ENCODE data around the gene MATN1.

Gene MATN1

DNA sequence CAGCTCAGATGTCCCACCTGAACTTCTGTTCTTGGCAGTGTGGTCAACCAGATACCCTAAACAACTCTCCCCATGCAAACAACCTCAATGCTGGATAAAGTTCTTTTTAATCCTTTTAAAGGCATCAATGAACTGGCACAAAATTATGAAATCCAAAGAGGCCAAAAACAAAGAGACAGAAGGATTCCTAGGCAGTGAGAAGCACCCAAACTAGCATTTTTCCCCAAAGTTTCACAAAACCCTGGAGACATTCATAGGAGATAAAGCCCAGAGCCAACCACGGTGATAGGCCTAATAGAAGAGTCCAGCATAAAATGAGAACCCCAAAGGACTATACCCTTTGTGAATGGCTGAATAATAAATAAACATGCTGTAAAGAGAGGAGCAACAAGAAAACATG lies 50.7 kb downstream of the MATN1 start:
- H3K4me3 ChIP-seq (ENCODE audit: low read length) = no peak overlapping the region
- no peak overlapping the region for H3K9ac ChIP-seq (ENCODE audit: low read depth, low read length)
- no peak overlapping the region for H3K27ac ChIP-seq (ENCODE audit: low read depth, low read length)
- peaks cover 4% of the 10 kb centered on the region; the same call in 1 of the 2 replicates for H3K4me1 ChIP-seq (ENCODE audit: insufficient read depth, low read length)
- no peaks in the 10 kb centered on the region for H3K27me3 ChIP-seq (ENCODE audit: insufficient read depth, low read length)
- 100% methylated on average over 1 of the region's 1 CpG for WGBS
- no peaks in the 10 kb centered on the region for H3K36me3 ChIP-seq (ENCODE audit: insufficient read depth, low read length)
- peaks cover 9% of the 10 kb centered on the region; the same call in 1 of the 2 replicates for H3K9me3 ChIP-seq (ENCODE audit: insufficient read depth, low read depth, low read length)

- WGBS = 83% methylated on average over 9 of the region's 9 CpGs
- no peak overlapping the region for H3K4me3 ChIP-seq (ENCODE audit: low read length)
- H3K36me3 ChIP-seq (ENCODE audit: insufficient read depth, low read length) = no peaks in the 10 kb centered on the region
- H3K4me1 ChIP-seq (ENCODE audit: insufficient read depth, low read length) = peaks cover 4% of the 10 kb centered on the region; the same call in 1 of the 2 replicates
- H3K9me3 ChIP-seq (ENCODE audit: insufficient read depth, low read depth, low read length) = peaks cover 9% of the 10 kb centered on the region; the same call in 1 of the 2 replicates
- H3K27me3 ChIP-seq (ENCODE audit: insufficient read depth, low read length) = no peaks in the 10 kb centered on the region
- H3K27ac ChIP-seq (ENCODE audit: low read depth, low read length) = no peak overlapping the region
- no peak overlapping the region for H3K9ac ChIP-seq (ENCODE audit: low read depth, low read length)
Measured at GRCh38 chr1:30670240-30671060, 52.9 kb downstream of the MATN1 start.

GRCh38 chr1:30668546-30669327 lies 54.6 kb downstream of the MATN1 start:
- H3K9ac ChIP-seq (ENCODE audit: low read depth, low read length) = no peak overlapping the region
- no peak overlapping the region for H3K27ac ChIP-seq (ENCODE audit: low read depth, low read length)
- no peaks in the 10 kb centered on the region for H3K36me3 ChIP-seq (ENCODE audit: insufficient read depth, low read length)
- H3K9me3 ChIP-seq (ENCODE audit: insufficient read depth, low read depth, low read length) = peaks cover 5% of the 10 kb centered on the region; the same call in 1 of the 2 replicates
- 90% methylated on average over 6 of the region's 6 CpGs for WGBS
- H3K27me3 ChIP-seq (ENCODE audit: insufficient read depth, low read length) = no peaks in the 10 kb centered on the region
- H3K4me1 ChIP-seq (ENCODE audit: insufficient read depth, low read length) = peaks cover 4% of the 10 kb centered on the region; the same call in 1 of the 2 replicates
- no peak overlapping the region for H3K4me3 ChIP-seq (ENCODE audit: low read length)

DNA sequence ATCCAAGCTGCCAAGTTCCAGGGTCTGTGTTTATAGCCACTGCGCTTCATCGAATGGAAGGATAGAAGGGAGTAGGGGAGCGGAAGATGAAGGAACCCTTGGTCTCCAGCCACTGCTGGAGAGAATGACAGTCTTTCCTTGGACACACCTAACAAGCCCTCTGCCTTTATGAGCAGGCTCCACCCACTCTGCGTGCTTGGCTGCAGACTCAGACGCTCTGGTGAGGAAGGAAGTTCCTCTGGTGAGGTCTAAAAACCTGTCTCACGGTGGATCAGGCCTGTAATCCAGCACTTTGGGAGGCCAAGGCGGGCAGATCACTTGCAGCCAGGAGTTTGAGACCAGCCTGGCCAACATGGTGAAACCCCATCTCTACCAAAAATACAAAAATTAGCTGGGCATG lies 55.4 kb downstream of the MATN1 start:
- H3K27ac ChIP-seq (ENCODE audit: low read depth, low read length) = no peak overlapping the region
- H3K4me1 ChIP-seq (ENCODE audit: insufficient read depth, low read length) = peaks cover 5% of the 10 kb centered on the region
- H3K27me3 ChIP-seq (ENCODE audit: insufficient read depth, low read length) = no peaks in the 10 kb centered on the region
- H3K4me3 ChIP-seq (ENCODE audit: low read length) = no peak overlapping the region
- no peak overlapping the region for H3K9ac ChIP-seq (ENCODE audit: low read depth, low read length)
- WGBS = 77% methylated on average over 7 of the region's 7 CpGs
- H3K36me3 ChIP-seq (ENCODE audit: insufficient read depth, low read length) = no peaks in the 10 kb centered on the region
- H3K9me3 ChIP-seq (ENCODE audit: insufficient read depth, low read depth, low read length) = no peaks in the 10 kb centered on the region

DNA sequence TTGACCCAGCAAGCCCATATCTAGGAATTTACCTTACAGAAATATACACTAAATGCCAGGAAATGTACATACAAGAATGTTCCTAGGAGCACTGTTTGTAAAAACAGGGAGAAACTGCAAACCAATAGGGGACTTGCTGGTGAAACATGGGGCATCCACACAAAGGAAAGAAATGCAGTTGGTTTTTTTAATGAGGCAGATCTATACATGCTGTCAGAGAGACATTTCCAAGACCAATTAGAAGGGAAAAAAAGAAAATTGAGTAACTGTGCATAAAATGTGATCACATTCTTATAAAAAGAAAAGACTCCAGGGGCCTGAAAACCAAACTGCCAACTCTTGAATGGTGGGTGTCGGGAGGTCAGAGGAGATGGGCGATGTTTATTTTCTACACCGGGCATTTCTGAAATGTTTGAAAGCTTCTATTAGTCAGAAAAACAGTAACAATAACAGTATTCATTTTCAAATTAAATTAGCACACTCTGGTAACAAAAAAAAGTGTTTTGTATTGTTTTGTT lies 56.6 kb downstream of the MATN1 start:
- H3K36me3 ChIP-seq (ENCODE audit: insufficient read depth, low read length) = no peaks in the 10 kb centered on the region
- H3K27me3 ChIP-seq (ENCODE audit: insufficient read depth, low read length) = no peaks in the 10 kb centered on the region
- H3K9ac ChIP-seq (ENCODE audit: low read depth, low read length) = no peak overlapping the region
- H3K4me3 ChIP-seq (ENCODE audit: low read length) = no peak overlapping the region
- peaks cover 11% of the 10 kb centered on the region for H3K4me1 ChIP-seq (ENCODE audit: insufficient read depth, low read length)
- no peak overlapping the region for H3K27ac ChIP-seq (ENCODE audit: low read depth, low read length)
- H3K9me3 ChIP-seq (ENCODE audit: insufficient read depth, low read depth, low read length) = no peaks in the 10 kb centered on the region
- WGBS = 95% methylated on average over 3 of the region's 3 CpGs

DNA sequence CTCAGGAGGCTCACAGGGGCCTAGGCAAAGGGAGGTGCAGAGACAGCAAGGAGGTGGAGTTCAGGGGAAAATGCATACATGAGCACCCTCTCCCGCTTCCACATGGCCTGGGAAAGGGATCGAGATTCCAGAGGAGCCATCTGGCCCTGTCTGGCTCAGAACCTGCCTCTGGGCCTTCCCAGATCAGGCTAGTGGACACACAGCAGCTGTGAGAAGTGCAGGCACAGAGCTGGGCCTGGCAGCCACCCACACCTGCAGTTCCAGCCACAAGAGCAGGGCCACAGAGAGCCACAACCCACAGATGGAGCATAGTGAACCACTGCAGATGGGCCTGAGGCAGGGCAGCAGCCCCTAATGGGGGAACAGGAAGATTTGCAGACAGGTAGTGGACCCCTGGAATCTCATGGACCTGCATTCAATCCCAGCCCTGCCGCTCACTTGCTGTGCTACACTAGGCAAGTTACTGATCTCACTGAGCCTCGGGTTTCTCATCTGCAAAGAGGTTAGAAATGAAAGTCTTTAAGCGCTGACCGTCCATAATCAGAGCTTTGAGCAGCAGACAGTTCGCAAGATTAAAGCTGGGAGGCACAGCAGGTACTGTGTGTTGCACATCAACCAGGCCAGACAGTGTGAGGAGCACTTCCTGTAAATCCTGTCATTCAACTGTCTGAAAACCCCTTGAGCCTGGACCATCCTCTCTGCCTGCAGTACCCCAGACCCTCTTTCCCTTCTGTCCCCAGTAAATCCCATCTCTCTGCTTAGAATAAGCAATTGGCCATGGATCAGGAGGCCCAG lies 58.0 kb downstream of the MATN1 start:
- Histone ChIP-seq H3K9me3 (ENCODE audit: insufficient read depth, low read depth, low read length) (no peaks in the 10 kb centered on the region), H3K36me3 (ENCODE audit: insufficient read depth, low read length) (no peaks in the 10 kb centered on the region), H3K27ac (ENCODE audit: low read depth, low read length) (no peak overlapping the region), H3K4me1 (ENCODE audit: insufficient read depth, low read length) (peaks cover 11% of the 10 kb centered on the region), H3K9ac (ENCODE audit: low read depth, low read length) (no peak overlapping the region), H3K4me3 (ENCODE audit: low read length) (no peak overlapping the region), H3K27me3 (ENCODE audit: insufficient read depth, low read length) (no peaks in the 10 kb centered on the region)
- WGBS = 94% methylated on average over 7 of the region's 7 CpGs

GRCh38 chr1:30664103-30664755 lies 59.2 kb downstream of the MATN1 start:
- no peak overlapping the region for H3K27ac ChIP-seq (ENCODE audit: low read depth, low read length)
- H3K27me3 ChIP-seq (ENCODE audit: insufficient read depth, low read length) = no peaks in the 10 kb centered on the region
- peaks cover 11% of the 10 kb centered on the region for H3K4me1 ChIP-seq (ENCODE audit: insufficient read depth, low read length)
- 95% methylated on average over 17 of the region's 17 CpGs for WGBS
- H3K9ac ChIP-seq (ENCODE audit: low read depth, low read length) = no peak overlapping the region
- no peaks in the 10 kb centered on the region for H3K9me3 ChIP-seq (ENCODE audit: insufficient read depth, low read depth, low read length)
- H3K36me3 ChIP-seq (ENCODE audit: insufficient read depth, low read length) = no peaks in the 10 kb centered on the region
- H3K4me3 ChIP-seq (ENCODE audit: low read length) = no peak overlapping the region

DNA sequence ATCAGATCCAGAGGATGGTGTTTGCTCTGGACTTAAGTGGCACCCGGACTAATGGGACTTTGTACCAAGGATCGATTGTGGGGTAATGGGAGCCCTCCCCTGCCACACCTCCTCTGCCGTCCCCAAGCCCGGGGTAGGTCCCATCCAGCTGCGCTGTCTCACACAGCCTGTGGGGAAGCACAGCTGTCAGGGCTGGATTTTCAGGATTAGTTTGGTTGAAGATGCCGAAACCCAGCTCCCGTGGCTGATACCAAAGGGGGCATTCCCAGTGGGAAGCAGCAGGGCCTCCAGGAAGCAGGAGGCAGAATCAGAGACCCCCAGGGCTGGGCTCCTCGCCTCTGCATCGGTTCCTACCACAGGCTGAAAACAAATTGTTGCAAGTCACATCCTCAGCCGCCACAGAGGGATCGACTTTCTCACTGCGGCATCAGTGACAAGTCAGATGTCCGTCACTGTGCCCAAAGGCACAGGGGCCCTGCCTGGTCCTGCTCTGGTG lies 59.7 kb downstream of the MATN1 start:
- no peak overlapping the region for H3K27ac ChIP-seq (ENCODE audit: low read depth, low read length)
- H3K9ac ChIP-seq (ENCODE audit: low read depth, low read length) = no peak overlapping the region
- no peak overlapping the region for H3K4me3 ChIP-seq (ENCODE audit: low read length)
- WGBS = 91% methylated on average over 13 of the region's 13 CpGs
- peaks cover 11% of the 10 kb centered on the region for H3K4me1 ChIP-seq (ENCODE audit: insufficient read depth, low read length)
- no peaks in the 10 kb centered on the region for H3K9me3 ChIP-seq (ENCODE audit: insufficient read depth, low read depth, low read length)
- H3K36me3 ChIP-seq (ENCODE audit: insufficient read depth, low read length) = no peaks in the 10 kb centered on the region
- H3K27me3 ChIP-seq (ENCODE audit: insufficient read depth, low read length) = no peaks in the 10 kb centered on the region

DNA sequence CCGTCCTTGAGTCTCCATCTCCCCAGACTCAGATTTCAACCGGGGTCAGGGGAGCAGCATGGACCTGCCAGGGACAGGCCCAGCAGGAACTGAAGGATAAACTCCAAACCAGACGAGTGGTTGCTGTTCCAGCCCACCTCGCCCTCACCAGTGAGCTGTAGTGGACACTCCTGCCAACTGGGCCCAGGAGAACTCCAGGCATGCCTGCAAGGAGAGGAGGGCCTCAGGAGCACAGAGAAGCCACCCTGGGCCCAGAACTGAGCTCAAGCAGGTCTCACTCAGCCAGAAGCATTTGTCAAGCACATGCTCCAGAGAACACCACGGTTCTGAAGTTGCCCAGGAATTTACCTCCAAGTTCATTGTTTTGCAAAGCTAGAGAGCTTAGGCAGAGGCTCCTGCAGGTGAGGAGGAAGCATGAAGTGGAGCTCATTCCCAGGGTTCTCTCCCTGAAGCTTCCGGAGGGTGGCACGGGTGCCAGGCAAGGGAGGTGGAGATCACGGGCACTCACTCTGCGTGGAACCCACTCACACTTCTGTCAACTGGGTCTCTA lies 61.0 kb downstream of the MATN1 start:
- Histone ChIP-seq H3K4me3 (ENCODE audit: low read length) (no peak overlapping the region), H3K36me3 (ENCODE audit: insufficient read depth, low read length) (no peaks in the 10 kb centered on the region), H3K9me3 (ENCODE audit: insufficient read depth, low read depth, low read length) (no peaks in the 10 kb centered on the region), H3K4me1 (ENCODE audit: insufficient read depth, low read length) (peaks cover 7% of the 10 kb centered on the region; the same call in 1 of the 2 replicates), H3K27me3 (ENCODE audit: insufficient read depth, low read length) (no peaks in the 10 kb centered on the region), H3K9ac (ENCODE audit: low read depth, low read length) (no peak overlapping the region), H3K27ac (ENCODE audit: low read depth, low read length) (no peak overlapping the region)
- WGBS = 80% methylated on average over 9 of the region's 9 CpGs

GRCh38 chr1:30661311-30661710 lies 62.1 kb downstream of the MATN1 start:
- Histone ChIP-seq H3K36me3 (ENCODE audit: insufficient read depth, low read length) (no peaks in the 10 kb centered on the region), H3K9me3 (ENCODE audit: insufficient read depth, low read depth, low read length) (no peaks in the 10 kb centered on the region), H3K27ac (ENCODE audit: low read depth, low read length) (no peak overlapping the region), H3K4me1 (ENCODE audit: insufficient read depth, low read length) (peaks cover 7% of the 10 kb centered on the region; the same call in 1 of the 2 replicates), H3K9ac (ENCODE audit: low read depth, low read length) (no peak overlapping the region), H3K4me3 (ENCODE audit: low read length) (no peak overlapping the region), H3K27me3 (ENCODE audit: insufficient read depth, low read length) (no peaks in the 10 kb centered on the region)
- 95% methylated on average over 10 of the region's 10 CpGs for WGBS

Measured in HUES64 (cell line).